Measurements from ENCODE around the gene MBD3L1.

GRCh38 chr19:8806661-8807060, 25.5 kb upstream of the MBD3L1 start:
- TF ChIP-seq POLR2AphosphoS5 (IDR thresholded peaks at IDR 0.05) (no peak), CTCF (IDR thresholded peaks at IDR 0.05) (no peak), POLR2A (IDR thresholded peaks at IDR 0.05) (no peak)

Measured in suprapubic skin (tissue), 4 donors.